ENCODE measurements around the gene GPATCH3.
"Not testable (repeated sequence)": the region's sequence is repeated elsewhere in the genome, so short reads cannot be mapped to it uniquely, and the experiment has no call there.

The GPATCH3 gene, protein sequence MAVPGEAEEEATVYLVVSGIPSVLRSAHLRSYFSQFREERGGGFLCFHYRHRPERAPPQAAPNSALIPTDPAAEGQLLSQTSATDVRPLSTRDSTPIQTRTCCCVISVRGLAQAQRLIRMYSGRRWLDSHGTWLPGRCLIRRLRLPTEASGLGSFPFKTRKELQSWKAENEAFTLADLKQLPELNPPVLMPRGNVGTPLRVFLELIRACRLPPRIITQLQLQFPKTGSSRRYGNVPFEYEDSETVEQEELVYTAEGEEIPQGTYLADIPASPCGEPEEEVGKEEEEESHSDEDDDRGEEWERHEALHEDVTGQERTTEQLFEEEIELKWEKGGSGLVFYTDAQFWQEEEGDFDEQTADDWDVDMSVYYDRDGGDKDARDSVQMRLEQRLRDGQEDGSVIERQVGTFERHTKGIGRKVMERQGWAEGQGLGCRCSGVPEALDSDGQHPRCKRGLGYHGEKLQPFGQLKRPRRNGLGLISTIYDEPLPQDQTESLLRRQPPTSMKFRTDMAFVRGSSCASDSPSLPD

DNA sequence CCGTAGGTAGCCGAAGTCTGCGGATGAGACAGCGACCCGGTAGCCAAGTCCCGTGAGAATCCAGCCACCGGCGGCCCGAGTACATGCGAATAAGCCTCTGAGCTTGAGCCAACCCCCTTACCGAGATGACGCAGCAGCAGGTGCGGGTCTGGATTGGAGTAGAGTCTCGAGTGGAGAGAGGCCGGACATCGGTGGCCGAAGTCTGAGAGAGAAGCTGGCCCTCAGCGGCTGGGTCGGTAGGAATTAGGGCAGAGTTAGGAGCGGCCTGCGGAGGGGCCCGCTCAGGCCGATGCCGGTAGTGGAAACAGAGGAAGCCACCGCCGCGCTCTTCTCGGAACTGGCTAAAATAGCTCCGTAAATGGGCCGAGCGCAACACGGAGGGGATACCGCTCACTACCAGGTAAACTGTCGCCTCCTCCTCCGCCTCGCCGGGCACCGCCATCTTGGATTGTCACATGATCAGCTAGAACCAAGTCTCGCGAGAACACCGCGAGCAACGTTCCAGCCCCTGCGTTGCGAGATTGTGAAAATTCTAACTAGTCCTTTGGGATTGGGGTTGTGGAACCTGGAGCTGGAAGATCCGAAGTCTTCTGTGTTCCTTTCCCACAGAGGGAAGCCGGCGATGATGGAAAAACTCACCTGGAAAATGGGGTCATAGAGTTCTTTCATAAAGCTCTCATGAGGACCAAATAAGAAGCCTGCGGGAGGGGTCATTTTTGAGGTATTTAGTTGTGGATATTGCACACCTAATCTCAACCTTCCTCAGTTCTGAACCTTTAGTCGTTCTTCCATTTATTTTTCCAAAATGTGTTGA, at the start of gene GPATCH3:
Gene GPATCH3 (minus strand): TSS at position 467 of the 814 bp plus-strand sequence. CDS start 25 bp downstream, at position 442.
- TF ChIP-seq, protein P1, sequence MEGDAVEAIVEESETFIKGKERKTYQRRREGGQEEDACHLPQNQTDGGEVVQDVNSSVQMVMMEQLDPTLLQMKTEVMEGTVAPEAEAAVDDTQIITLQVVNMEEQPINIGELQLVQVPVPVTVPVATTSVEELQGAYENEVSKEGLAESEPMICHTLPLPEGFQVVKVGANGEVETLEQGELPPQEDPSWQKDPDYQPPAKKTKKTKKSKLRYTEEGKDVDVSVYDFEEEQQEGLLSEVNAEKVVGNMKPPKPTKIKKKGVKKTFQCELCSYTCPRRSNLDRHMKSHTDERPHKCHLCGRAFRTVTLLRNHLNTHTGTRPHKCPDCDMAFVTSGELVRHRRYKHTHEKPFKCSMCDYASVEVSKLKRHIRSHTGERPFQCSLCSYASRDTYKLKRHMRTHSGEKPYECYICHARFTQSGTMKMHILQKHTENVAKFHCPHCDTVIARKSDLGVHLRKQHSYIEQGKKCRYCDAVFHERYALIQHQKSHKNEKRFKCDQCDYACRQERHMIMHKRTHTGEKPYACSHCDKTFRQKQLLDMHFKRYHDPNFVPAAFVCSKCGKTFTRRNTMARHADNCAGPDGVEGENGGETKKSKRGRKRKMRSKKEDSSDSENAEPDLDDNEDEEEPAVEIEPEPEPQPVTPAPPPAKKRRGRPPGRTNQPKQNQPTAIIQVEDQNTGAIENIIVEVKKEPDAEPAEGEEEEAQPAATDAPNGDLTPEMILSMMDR (IDR thresholded peaks at IDR 0.05; ENCODE audit: low read depth, low read length, missing control alignments): no peak
- no peaks in the 10 kb centered on the region for H3K27me3 ChIP-seq (replicated peaks)
- H3K27ac ChIP-seq: peak within 1 kb of the TSS; percentile 91
- in situ Hi-C loops (cut with HindIII; ENCODE audit: low pct_ligation_motif_present, low sequenced_read_pairs): no loop called here
- DNase-seq: peak; percentile 90
- H3K36me3 ChIP-seq (replicated peaks): peaks cover 14% of the 10 kb centered on the region
- peak within 1 kb of the TSS; percentile 96 for H3K4me3 ChIP-seq (ENCODE audit: low read depth, low read length)

DNA sequence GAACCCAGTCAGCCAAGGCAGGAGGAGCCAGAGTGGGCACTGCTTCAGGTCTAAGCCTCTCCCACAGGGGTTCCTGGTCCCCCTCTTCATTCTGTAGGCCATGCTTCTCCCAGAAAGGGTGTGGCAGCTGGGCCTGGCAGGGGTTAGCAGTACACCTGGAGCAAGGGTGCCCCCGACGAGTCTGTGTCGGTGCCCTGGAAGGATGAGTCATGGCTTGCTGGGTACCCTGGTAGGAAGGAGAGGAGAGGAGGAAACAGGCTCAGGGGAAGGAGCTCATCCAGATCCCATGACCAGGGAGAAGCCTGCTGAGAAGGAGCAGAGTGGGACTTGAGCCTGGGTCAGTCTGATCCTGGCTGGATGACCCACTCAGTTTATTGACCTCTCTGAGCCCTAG, 49.7 kb upstream of the GPATCH3 start:
- in situ Hi-C loops (cut with HindIII; ENCODE audit: low pct_ligation_motif_present, low sequenced_read_pairs): loop anchor here (25.0 kb wide), 1 partner anchor 112 kb away; no protein-coding TSS in a partner anchor
- no peak for DNase-seq
- TF ChIP-seq, protein P1 (IDR thresholded peaks at IDR 0.05; ENCODE audit: low read depth, low read length, missing control alignments): no peak
- H3K27ac ChIP-seq: no peak overlapping the region
- no peak overlapping the region for H3K4me3 ChIP-seq (ENCODE audit: low read depth, low read length)
- H3K27me3 ChIP-seq (replicated peaks): no peaks in the 10 kb centered on the region
- peaks cover 25% of the 10 kb centered on the region for H3K36me3 ChIP-seq (replicated peaks)

DNA sequence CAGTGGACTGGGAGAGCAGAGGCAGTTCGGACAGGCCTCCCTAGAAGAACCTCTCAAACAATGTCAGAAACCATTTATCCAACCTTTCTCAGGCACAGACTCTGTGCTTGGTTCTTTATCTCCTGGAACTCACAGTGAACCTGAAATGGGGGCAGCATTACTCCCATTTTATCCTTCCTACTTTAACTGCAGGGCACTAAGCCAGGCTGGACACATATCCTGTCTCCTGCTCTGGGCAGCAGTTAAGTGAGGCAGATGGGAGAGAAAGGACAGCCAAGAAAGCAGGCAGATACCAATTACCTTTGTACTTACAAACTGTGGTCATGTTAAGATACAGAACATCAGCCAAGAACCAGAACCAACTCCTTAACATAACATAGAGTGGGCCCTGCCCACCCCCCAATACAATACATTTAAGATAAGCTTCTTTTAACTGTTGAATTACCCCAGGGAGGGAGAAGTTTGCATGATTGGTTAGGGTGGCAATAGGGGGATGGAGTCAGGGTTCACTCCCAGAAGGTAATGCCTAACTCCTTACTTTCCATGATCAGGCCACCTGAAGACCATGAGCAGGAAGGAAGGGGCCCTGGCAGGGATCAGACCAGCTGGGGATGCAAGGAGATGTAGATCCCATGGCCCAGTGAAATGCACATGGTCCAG, 49.1 kb upstream of the GPATCH3 start:
- Histone ChIP-seq H3K27ac (no peak overlapping the region), H3K36me3 (replicated peaks) (peaks cover 29% of the 10 kb centered on the region), H3K4me3 (ENCODE audit: low read depth, low read length) (no peak overlapping the region), H3K27me3 (replicated peaks) (no peaks in the 10 kb centered on the region)
- TF ChIP-seq, protein P1 (IDR thresholded peaks at IDR 0.05; ENCODE audit: low read depth, low read length, missing control alignments): no peak
- in situ Hi-C loops (cut with HindIII; ENCODE audit: low pct_ligation_motif_present, low sequenced_read_pairs): no loop called here
- no peak for DNase-seq

DNA sequence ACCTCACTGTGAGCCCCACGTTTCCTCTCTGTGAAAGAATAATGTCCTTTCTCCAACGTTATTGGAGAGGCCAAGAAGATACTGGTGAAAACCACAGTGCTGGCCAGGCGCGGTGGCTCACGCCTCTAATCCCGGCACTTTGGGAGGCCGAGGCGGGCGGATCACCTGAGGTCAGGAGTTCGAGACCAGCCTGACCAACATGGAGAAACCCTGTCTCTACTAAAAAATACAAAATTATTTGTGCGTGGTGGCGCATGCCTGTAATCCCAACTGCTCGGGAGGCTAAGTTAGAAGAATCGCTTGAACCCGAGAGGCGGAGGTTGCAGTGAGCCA, 48.4 kb upstream of the GPATCH3 start:
- in situ Hi-C loops (cut with HindIII; ENCODE audit: low pct_ligation_motif_present, low sequenced_read_pairs); H3K4me3 ChIP-seq (ENCODE audit: low read depth, low read length); H3K27ac ChIP-seq; DNase-seq; H3K27me3 ChIP-seq (replicated peaks): not testable (repeated sequence)
- H3K36me3 ChIP-seq (replicated peaks): peaks cover 34% of the 10 kb centered on the region

DNA sequence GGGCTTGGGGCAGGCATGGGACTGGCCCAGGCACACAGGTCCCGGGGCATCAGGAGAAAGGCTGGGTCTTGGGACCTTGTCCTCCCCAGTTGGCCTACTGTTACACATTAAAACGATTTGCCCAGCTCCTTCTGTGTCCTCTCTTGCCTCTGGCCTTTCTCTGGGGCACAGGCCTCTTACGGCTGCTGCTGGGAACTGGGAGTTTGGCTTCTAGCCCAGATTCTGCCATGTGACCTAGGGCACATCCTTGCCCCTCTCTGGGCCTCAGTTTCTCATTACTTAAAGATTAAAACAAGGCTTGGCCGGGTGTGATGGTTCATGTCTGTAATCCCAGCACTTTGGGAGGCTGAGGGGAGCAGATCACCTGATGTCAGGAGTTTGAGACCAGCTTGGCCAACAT, 46.0 kb upstream of the GPATCH3 start:
- peaks cover 58% of the 10 kb centered on the region for H3K36me3 ChIP-seq (replicated peaks)
- no peak for DNase-seq
- in situ Hi-C loops (cut with HindIII; ENCODE audit: low pct_ligation_motif_present, low sequenced_read_pairs): no loop called here
- H3K27ac ChIP-seq: no peak overlapping the region
- no peak overlapping the region for H3K4me3 ChIP-seq (ENCODE audit: low read depth, low read length)
- H3K27me3 ChIP-seq (replicated peaks): no peaks in the 10 kb centered on the region
- TF ChIP-seq, protein P1 (IDR thresholded peaks at IDR 0.05; ENCODE audit: low read depth, low read length, missing control alignments): no peak

DNA sequence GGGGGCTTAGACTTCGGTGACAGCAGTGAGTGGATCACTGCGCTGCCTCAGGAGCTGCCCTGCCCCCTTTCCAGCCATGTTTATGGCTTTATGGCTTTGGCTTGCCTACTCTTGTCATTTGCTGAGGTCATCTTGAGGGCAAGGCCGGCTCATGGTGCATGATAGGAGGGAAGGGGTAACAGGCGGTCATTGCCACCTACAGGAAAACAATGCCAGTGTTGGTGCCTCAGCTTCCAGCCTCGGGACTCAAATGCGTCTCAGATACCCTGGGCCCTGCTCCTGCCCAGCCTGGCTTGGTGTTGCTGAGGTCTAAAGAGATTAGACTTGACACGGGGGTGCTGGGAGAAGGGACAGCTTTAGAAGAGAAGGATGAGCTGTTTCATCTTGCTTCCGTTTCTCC, 45.5 kb upstream of the GPATCH3 start:
- H3K36me3 ChIP-seq (replicated peaks): peaks cover 60% of the 10 kb centered on the region
- no peak overlapping the region for H3K27ac ChIP-seq
- H3K4me3 ChIP-seq (ENCODE audit: low read depth, low read length): no peak overlapping the region
- no peak for DNase-seq
- TF ChIP-seq, protein P1 (IDR thresholded peaks at IDR 0.05; ENCODE audit: low read depth, low read length, missing control alignments): no peak
- no peaks in the 10 kb centered on the region for H3K27me3 ChIP-seq (replicated peaks)
- in situ Hi-C loops (cut with HindIII; ENCODE audit: low pct_ligation_motif_present, low sequenced_read_pairs): no loop called here

Measured in brain microvascular endothelial cell (primary cell).